Omental fat pad (tissue), 4 donors: ENCODE results near the gene AP5S1. TPM values are rescaled to one million over a fixed set of nuclear protein-coding genes. Genes with fewer than 3 reads are reported as not detected.
A peak's percentile ranks its signal among the peaks of the same experiment; 100 is the strongest.
"Not testable (repeated sequence)": the region's sequence is repeated elsewhere in the genome, so short reads cannot be mapped to it uniquely, and the experiment has no call there.

Experiments
- ATAC-seq: fragments of 150-250 bp; one replicate; pipeline ENCODE4 v1.9.1; 2016; ENCODE audit warnings: mild to moderate bottlenecking, moderate library complexity; ENCODE audit not compliant: low FRiP score
- DNase-seq: peaks from one replicate; pipeline ENCODE4 v3.0.0-alpha.2; 2019; ENCODE audit warnings: low spot score
- total RNA-seq, 4 donors: library from RNA; depleted of rRNA; stranded (reverse); fragments of >200 nt; gene quantifications; one replicate each; pipeline ENCODE4 v1.1.0, GENCODE V29; 2016
- TF ChIP-seq, protein P1 (sequence below), 3 donors: fragments of 450-650 bp; IDR thresholded peaks; one replicate each; pipeline ENCODE4 v1.5.1; 2016 to 2017; ENCODE audit warnings: antibody characterized with exemption in 3 of 3, mild to moderate bottlenecking in 3 of 3, moderate library complexity in 2 of 3

AP5S1 gene
- total RNA-seq, 4 donors from 2014 or later = 10.9 to 19.2 (median 11.4) TPM

DNA sequence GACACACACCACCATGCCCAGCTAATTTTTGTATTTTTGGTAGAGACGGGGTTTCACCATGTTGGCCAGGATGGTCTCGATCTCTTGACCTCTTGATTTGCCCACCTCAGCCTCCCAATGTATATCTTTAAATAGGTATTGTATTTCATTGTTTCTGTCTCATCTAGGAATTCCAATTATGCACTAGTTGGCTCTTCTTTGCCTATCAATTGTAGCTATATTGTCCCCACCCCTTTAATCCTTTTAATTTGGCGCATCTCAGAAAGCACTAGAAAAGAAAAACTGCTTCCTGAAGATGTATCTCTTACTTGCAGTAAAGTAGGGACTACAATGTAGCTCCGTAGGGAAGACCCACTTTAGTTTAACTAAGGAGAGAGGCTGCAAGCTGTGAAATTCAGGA lies 15.8 kb downstream of the AP5S1 start:
- TF ChIP-seq, protein P1, sequence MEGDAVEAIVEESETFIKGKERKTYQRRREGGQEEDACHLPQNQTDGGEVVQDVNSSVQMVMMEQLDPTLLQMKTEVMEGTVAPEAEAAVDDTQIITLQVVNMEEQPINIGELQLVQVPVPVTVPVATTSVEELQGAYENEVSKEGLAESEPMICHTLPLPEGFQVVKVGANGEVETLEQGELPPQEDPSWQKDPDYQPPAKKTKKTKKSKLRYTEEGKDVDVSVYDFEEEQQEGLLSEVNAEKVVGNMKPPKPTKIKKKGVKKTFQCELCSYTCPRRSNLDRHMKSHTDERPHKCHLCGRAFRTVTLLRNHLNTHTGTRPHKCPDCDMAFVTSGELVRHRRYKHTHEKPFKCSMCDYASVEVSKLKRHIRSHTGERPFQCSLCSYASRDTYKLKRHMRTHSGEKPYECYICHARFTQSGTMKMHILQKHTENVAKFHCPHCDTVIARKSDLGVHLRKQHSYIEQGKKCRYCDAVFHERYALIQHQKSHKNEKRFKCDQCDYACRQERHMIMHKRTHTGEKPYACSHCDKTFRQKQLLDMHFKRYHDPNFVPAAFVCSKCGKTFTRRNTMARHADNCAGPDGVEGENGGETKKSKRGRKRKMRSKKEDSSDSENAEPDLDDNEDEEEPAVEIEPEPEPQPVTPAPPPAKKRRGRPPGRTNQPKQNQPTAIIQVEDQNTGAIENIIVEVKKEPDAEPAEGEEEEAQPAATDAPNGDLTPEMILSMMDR (IDR thresholded peaks at IDR 0.05) = no peak

DNA sequence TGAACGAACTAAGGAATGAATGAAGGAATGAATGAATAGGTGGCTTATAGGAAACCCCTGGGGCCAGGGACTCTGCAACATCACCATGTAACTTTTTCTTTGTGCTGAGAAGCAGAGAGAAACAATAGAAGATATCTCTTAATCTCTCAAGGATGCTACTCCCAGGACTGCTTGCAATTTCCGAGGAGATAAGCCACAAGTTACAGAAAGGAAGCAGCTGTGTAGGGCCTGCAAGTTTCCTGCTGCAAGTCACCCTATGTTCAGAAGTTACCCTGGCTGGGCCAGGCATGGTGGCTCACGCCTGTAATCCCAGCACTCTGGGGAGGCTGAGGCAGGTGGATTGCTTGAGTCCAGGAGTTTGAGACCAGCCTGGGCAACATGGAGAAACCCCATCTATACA lies 19.0 kb downstream of the AP5S1 start:
- ATAC-seq (no peak), DNase-seq (no peak)
- TF ChIP-seq, protein P1 (IDR thresholded peaks at IDR 0.05) = no peak

More for the DNA sequence above, 15.8 kb downstream of the AP5S1 start:
- DNase-seq (no peak), ATAC-seq (no peak)

DNA sequence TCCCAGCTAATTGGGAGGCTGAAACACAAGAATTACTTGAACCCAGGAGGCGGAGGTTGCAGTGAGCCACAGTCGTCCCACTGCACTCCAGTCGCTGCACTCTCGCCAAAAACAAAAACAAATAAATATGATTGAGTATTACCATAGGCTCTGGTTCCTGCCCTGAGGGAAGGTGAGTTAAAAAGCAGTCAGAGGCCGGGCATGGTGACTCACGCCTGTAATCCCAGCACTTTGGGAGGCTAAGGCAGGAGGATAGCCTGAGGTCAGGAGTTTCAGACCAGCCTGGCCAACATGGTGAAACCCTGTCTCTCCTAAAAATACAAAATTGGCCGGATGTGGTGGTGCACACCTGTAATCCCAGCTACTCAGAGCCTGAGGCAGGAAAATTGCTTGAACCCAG lies 19.9 kb downstream of the AP5S1 start:
- not testable (repeated sequence) for ATAC-seq, DNase-seq

DNA sequence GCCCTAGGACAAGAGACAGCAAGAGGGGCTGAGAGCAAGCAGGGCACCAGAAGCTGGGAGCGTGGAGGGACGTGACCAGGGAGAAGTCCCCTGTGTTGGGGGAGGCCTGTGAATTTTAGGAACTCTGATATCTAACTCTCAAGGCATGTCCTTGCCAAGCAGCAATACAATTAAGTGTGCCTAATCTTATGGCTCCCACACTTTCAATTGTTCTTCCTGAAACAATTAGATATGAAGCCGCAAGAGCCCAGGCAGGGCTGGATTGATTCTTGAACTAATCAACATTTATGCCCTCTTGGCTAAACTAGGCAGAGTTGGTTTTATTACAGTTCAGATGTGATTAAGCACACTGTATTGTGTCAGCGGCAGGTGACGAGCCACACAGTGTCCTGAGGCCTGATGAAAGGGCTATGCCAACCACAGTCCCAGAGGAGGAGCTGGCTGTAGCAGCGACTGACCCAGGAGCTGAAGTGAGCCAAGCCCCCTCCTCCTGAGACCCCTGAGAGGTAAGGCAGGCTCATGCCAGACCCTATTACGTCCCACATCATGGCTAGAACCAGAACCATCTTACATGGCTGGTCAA lies 22.1 kb downstream of the AP5S1 start:
- ATAC-seq (no peak), DNase-seq (no peak)
- TF ChIP-seq, protein P1 (IDR thresholded peaks at IDR 0.05) = no peak

DNA sequence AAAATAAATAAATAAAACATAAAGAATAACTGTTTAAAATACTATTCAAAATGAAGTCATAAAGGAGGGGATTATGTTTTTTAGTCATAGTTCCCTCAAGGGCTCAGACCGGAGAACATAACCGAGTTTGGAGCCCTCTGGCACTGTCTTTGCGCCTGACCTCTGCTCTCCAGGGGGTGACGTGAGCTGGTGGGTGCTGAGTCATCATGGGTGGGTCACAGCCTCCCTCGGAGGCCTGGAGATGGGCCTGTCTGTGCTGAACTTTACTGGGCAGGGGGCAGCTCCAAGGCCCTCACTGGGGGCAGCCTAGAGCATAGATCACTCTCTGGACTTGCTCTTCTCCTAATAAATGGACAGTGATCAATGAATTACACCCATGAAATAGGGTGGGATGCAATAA lies 23.1 kb downstream of the AP5S1 start:
- ATAC-seq (no peak), DNase-seq (no peak)
- TF ChIP-seq, protein P1 (IDR thresholded peaks at IDR 0.05) = no peak

DNA sequence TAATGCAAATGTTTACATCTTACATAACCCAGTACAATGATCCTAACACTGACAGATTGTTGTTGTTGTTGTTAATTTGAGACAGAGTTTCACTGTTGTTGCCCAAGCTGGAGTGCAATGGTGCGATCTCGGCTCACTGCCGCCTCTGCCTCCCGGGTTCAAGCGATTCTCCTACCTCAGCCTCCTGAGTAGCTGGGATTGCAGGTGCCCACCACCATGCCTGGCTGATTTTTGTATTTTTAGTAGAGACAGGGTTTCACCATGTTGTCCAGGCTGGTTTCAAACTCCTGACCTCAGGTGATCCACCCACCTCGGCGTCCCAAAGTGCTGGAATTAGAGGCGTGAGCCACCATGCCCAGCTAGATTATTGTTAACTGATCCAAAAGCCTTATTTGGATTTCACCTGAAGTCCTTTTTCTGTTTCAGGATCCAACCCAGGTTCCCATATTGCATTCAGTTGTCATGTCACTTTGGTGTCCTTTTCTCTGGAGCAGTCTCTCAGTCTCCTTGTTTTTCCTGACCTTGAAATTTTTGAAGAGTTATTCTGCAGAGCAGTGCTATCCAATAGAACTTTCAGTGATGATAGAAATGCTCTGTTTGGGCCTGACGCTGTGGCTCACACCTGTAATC lies 23.8 kb downstream of the AP5S1 start:
- ATAC-seq, DNase-seq: not testable (repeated sequence)

DNA sequence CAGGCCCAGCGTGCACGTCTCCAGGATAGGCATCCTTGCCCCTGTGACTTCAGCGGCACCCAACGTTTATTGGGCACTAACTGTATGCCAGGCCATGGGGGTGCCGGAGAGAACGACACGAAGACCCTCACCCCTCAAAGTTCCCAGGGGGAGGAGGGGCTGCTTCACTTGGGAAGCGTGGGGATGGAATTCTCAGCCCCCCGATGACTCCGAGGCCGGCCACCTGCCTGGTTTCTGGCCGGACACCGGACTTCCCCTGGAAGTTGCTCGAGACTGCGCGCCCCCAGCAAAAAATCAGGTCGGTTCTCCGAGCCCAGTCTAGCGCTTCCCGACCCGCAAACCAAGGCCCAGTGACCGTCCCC lies 26.0 kb downstream of the AP5S1 start:
- ATAC-seq (no peak), DNase-seq (no peak)
- TF ChIP-seq, protein P1 (IDR thresholded peaks at IDR 0.05) = no peak

DNA sequence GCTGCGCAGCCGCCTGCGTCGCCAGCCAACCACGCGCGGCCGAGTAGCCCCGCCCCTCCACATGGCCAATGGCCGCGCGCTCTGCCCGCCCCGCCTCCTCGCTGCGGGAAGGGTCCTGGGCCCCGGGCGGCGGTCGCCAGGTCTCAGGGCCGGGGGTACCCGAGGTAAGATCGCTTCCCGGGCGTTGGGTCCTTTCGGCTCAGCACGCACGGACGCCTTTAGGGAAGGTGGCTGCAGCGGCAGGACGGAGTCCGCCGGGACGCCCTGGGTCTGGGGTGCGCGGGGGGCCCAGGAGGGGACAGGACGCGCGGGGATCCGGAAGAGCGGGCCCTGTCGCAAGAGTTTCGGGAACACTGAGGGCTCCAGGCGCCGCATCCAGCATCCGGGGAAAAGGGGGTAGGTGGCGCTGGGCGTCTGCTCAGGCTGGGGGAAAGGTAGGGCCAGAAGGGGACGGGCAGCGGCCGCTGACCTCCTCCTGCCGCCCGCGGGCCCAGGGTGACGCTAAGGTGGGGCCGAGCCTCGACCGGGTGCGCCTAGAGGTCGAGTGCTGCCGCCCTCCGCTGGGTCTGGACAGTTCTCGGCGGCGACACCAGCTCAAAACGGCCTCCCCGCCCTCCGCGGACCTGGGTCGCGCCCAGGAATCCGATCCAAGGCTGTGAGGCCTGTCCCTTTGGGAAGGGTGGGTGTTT lies 26.5 kb downstream of the AP5S1 start, which contains the start of gene MAVS:
MAVS (plus strand) TSS at position 95 of the 689 bp plus-strand sequence. CDS start 7,791 bp downstream, outside the sequence.
- TF ChIP-seq, protein P1 (IDR thresholded peaks at IDR 0.05) = no peak
- peak; percentile 95 for ATAC-seq

More for the DNA sequence above, 26.5 kb downstream of the AP5S1 start, which contains the start of gene MAVS:
- DNase-seq = peak; percentile 60
